C4-2B (cell line): ENCODE measurements around the gene GALT.

ENCODE experiments used
- H3K27ac ChIP-seq: fragments of 450-650 bp; 2 replicates; pipeline ENCODE4 v1.5.1; 2017
- ZFX ChIP-seq: fragments of 450-650 bp; IDR thresholded peaks from 2 replicates; pipeline ENCODE4 v1.6.1; 2017
- TF ChIP-seq, protein P1 (sequence below): fragments of 450-650 bp; conservative IDR thresholded peaks from 2 replicates; pipeline ENCODE4 v1.5.1; 2017; ENCODE audit warnings: mild to moderate bottlenecking

Gene GALT

GRCh38 chr9:34620061-34620994 is 26.1 kb upstream of the GALT start, which contains the start of gene DCTN3:
DCTN3 (minus strand) TSS chr9:34620495; CDS start chr9:34620464, 31 bp downstream.
- H3K27ac ChIP-seq: peak within 1 kb of the TSS; percentile 72
- peak; percentile 35; the same call in 1 of the 2 replicates for TF ChIP-seq ZFX
- TF ChIP-seq, protein P1, sequence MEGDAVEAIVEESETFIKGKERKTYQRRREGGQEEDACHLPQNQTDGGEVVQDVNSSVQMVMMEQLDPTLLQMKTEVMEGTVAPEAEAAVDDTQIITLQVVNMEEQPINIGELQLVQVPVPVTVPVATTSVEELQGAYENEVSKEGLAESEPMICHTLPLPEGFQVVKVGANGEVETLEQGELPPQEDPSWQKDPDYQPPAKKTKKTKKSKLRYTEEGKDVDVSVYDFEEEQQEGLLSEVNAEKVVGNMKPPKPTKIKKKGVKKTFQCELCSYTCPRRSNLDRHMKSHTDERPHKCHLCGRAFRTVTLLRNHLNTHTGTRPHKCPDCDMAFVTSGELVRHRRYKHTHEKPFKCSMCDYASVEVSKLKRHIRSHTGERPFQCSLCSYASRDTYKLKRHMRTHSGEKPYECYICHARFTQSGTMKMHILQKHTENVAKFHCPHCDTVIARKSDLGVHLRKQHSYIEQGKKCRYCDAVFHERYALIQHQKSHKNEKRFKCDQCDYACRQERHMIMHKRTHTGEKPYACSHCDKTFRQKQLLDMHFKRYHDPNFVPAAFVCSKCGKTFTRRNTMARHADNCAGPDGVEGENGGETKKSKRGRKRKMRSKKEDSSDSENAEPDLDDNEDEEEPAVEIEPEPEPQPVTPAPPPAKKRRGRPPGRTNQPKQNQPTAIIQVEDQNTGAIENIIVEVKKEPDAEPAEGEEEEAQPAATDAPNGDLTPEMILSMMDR: no peak

DNA sequence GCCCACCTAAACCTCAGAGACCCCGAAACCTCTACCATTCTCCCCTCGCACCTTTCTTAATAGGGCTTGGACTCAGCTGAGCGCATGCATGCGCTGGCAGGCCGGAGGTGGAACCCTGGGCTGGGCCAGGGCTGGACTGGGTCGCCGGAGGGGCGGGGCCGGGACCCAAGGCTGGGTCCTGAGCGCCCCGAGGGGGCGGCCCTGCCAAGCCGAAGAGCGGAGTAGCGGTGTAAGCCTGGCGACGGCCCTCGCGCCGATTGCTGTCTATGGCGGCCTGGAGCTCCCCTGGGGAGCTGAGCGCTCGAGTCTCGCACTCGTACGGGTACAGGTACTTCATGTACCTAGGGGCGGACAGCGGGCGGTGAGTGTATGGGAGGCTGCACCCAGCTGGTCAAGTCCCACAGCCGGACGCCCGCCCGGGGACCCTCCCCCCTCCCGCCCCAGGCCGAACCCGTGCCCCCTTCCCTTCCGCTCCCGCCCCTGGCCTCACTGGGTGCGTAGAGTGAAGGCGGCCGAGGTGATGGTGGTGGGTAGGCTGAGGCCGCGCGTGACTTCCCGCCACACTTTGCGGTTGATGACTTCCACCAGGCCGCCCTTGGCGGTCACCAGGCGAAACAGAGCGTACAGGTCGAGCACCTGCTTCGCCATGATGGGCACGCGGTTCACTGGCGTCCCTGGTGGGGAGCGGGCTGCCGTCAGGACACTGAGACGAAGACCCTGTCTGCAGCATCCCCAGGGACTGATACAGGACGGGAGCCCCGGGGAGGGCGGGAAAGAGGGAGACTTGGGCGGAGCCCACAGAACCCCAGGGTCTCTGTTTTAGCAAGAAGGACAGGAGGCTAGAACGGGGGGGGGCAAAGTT is 22.9 kb upstream of the GALT start:
- no peak overlapping the region for H3K27ac ChIP-seq
- TF ChIP-seq, protein P1: no peak
- TF ChIP-seq ZFX: no peak

DNA sequence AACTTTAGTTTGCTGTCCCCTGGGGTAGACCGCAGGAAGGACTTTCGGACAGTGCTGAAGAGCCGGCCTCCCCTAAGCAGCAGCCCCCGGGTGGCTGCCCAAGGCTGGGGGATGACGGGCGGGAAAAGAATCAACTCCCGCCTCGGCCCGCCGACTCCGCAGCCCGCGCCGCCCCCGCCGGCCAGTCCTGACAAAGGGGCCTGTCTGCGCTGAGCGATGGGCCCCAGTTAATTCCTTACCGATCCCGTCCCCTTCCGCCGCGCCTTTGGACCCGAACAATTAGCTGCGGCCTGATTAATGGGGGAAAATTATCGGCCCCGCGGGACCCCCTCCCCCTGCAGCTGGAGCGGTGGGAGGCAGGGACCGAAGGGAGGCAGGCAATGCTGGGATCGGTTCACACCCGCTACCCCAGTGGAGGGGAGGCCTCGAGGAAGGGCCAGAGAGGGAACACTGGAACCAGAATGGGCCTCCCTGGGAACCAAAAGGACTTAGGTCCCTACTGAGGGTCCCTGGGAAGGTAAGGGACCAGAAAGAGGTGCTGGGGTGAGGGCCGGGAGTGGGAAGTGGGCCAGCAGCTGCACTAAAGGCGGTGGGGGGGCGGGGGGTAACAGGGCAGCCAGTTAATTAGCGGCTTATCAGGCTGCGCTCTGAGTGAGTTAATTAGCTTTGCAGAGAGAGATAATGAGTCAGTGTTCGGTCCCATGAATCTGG is 21.8 kb upstream of the GALT start:
- no peak for TF ChIP-seq ZFX
- TF ChIP-seq, protein P1: no peak

DNA sequence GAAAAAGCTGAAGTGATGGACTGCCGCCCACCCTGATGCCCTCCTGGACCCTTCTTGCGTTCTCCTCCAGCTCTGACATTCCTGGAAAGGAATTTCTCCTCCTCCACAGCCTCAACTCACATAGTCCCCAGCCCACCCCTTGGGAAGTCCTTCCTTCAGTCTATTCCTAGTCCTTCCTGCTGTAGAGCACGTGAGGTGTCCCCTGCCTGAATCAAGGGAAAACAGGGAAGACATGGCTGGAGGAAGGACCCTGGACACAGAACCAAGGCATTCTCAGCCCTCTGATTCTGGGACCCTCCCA is 21.3 kb upstream of the GALT start:
- H3K27ac ChIP-seq: no peak overlapping the region
- TF ChIP-seq ZFX: no peak
- TF ChIP-seq, protein P1: no peak

More for the DNA sequence above, 21.8 kb upstream of the GALT start:
- H3K27ac ChIP-seq: no peak overlapping the region

GRCh38 chr9:34627716-34628655 is 18.5 kb upstream of the GALT start:
- no peak overlapping the region for H3K27ac ChIP-seq
- TF ChIP-seq ZFX: no peak
- TF ChIP-seq, protein P1: no peak

DNA sequence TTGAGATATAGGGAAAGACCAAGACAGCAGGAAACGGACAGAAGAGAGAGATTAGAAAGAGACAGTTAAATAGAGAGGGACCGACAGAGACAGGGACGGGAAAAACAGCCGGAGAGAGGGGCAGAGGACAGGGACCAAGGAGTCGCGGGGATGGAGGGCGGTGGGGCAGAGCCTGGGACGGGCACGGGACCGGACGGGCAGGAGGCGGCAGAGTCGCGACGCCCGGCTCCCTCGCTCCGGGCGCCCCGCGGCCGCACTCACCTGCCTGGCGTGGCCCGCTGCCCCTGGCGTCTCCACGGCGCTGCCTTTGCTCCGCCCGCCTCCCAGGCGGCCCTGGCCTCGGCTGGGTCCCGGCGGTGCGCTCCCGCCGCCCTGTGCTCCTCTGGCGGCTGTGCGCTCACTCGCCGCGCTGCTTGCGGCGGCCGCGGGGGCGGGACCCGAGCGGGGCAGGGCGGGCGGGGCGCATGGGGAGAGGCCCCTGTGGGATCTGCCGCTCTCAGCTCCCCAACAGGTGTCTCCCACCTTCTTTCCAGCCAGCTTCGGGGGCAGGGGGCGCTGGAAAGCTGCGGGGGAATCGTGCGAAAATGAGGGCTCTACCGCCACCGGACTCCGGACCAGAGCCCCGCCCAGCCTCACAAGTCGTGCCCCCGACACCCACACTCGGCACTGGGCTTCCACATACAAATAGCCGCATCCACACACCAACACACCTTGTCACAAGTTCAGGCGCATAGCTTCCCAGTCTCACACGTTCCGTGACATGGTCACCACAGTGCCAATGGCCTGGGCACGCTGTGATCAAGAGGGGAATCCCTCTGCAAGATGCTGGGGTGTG is 17.6 kb upstream of the GALT start, which contains the start of gene ARID3C:
Gene ARID3C (minus strand): TSS at position 411 of the 835 bp plus-strand sequence. CDS start 1,052 bp downstream, outside the sequence.
- no peak within 1 kb of the TSS for H3K27ac ChIP-seq
- no peak for TF ChIP-seq ZFX
- TF ChIP-seq, protein P1: no peak
